Measurements from ENCODE around the gene COBL. TPM values are rescaled to one million over a fixed set of nuclear protein-coding genes. Genes with fewer than 3 reads are reported as not detected.

COBL gene
- total and polyA plus RNA-seq, 2 of the 4 experiments (the other 2 are of a cell fraction) = under 0.01 TPM; not detected in 1

DNA sequence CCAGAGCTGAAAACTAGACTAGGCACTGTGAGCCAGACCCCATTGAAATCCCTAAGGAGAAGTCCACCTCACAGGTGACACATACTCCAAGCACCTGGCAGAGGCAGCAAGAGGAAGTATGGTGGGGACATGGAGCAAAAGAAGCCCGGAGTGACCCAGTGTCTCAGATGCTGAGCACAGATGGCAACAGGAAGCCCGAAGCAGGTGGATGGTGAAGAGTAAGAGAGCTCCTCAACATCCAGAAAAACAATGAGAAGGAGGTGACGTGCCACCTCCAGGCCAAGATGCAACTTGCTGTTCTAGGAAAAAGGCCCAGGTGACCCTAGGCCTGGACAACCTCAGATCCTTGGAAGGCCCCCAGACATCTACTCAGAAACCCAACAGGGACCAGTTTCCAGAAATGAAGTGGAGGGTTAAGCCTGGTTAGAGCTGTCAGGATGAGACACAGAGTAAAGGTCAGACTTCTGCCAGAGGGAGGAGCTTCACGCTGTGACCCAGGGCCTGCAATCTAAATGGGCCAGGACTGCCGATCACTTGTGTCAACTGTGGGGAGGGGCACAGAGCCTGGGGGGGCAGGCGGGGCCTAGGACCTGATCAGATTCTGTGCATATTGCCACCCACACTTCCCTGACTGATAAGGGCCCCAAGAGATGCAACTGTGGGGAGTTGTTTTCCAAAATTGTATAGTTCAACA is 2.4 kb upstream of the COBL start:
- no peak overlapping the region for H2BK15ac ChIP-seq (ENCODE audit: low read depth, low read length)

More for the DNA sequence above, 2.4 kb upstream of the COBL start:
- no peak overlapping the region for H4K5ac ChIP-seq (ENCODE audit: low read depth, low read length)
- no peak for ATAC-seq (ENCODE audit: low read depth)
- H3K27ac ChIP-seq (ENCODE audit: insufficient read depth, low read length) = no peak overlapping the region
- WGBS, 2 experiments (ENCODE audit: extremely low coverage in 2 of 2, insufficient read length in 1 of 2) = no CpG with 5 or more reads among the region's 6 CpGs
- H3K9ac ChIP-seq (ENCODE audit: low read depth, low read length) = no peak overlapping the region
- no peak overlapping the region for H2AK5ac ChIP-seq (ENCODE audit: low read depth, low read length)
- ChIA-PET CTCF (no interaction called here), POLR2A (ENCODE audit: unreplicated experiment) (no interaction called here)
- no peak overlapping the region for H3K4me3 ChIP-seq (ENCODE audit: insufficient read depth, low read depth, low read length)
- no peaks in the 10 kb centered on the region for H3K9me3 ChIP-seq (ENCODE audit: control insufficient read depth, insufficient read depth, low read length)
- no peak overlapping the region for H2AK9ac ChIP-seq (replicated peaks; ENCODE audit: low read depth, low read length, poor library complexity)
- DNase-seq = no peak
- intact Hi-C loops (cut with micrococcal nuclease) = no loop called here
- H3K36me3 ChIP-seq (ENCODE audit: control insufficient read depth, insufficient read depth, low read length) = no peaks in the 10 kb centered on the region
- TF ChIP-seq BHLHE40 (IDR thresholded peaks at IDR 0.05; ENCODE audit: low read depth, low read length) (no peak), RAD21 (IDR thresholded peaks at IDR 0.05; ENCODE audit: low read length) (no peak), ELK1 (IDR thresholded peaks at IDR 0.05; ENCODE audit: borderline replicate concordance, low read depth, low read length) (no peak), RCOR1 (IDR thresholded peaks at IDR 0.05; ENCODE audit: insufficient replicate concordance, low read length) (no peak), FOS (IDR thresholded peaks at IDR 0.05; ENCODE audit: low read depth, low read length) (no peak), SMC3 (IDR thresholded peaks at IDR 0.05; ENCODE audit: low read depth, low read length) (no peak), MXI1 (IDR thresholded peaks at IDR 0.05; ENCODE audit: borderline replicate concordance, low read depth, low read length) (no peak), POLR2A (IDR thresholded peaks at IDR 0.05; ENCODE audit: low read depth, low read length) (no peak), NFE2L2 (IDR thresholded peaks at IDR 0.05; ENCODE audit: low read depth, low read length) (no peak), USF2 (IDR thresholded peaks at IDR 0.05; ENCODE audit: low read depth, low read length) (no peak), MAZ (IDR thresholded peaks at IDR 0.05; ENCODE audit: borderline replicate concordance, low read depth, low read length) (no peak), CHD1 (IDR thresholded peaks at IDR 0.05; ENCODE audit: low read depth, low read length) (no peak)
- TF ChIP-seq, protein P1, sequence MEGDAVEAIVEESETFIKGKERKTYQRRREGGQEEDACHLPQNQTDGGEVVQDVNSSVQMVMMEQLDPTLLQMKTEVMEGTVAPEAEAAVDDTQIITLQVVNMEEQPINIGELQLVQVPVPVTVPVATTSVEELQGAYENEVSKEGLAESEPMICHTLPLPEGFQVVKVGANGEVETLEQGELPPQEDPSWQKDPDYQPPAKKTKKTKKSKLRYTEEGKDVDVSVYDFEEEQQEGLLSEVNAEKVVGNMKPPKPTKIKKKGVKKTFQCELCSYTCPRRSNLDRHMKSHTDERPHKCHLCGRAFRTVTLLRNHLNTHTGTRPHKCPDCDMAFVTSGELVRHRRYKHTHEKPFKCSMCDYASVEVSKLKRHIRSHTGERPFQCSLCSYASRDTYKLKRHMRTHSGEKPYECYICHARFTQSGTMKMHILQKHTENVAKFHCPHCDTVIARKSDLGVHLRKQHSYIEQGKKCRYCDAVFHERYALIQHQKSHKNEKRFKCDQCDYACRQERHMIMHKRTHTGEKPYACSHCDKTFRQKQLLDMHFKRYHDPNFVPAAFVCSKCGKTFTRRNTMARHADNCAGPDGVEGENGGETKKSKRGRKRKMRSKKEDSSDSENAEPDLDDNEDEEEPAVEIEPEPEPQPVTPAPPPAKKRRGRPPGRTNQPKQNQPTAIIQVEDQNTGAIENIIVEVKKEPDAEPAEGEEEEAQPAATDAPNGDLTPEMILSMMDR (conservative IDR thresholded peaks at IDR 0.05; ENCODE audit: low read depth, low read length) = no peak
- H3K18ac ChIP-seq (ENCODE audit: low read depth, low read length) = no peak overlapping the region
- no peak overlapping the region for H2BK20ac ChIP-seq (ENCODE audit: low read depth, low read length)
- H3K4ac ChIP-seq (ENCODE audit: low read depth, low read length) = no peak overlapping the region
- H3K4me1 ChIP-seq (ENCODE audit: control insufficient read depth, insufficient read depth, low read length) = no peaks in the 10 kb centered on the region
- no peaks in the 10 kb centered on the region for H4K20me1 ChIP-seq (ENCODE audit: insufficient read depth, low read length)
- BruUV-seq (replicated peaks) = no TSS peak
- no peak overlapping the region for H3K14ac ChIP-seq (replicated peaks; ENCODE audit: low read depth, low read length)
- H2BK5ac ChIP-seq (ENCODE audit: low read depth, low read length, poor library complexity, severe bottlenecking) = no peak overlapping the region
- H4K8ac ChIP-seq (ENCODE audit: low read depth in 2 of 2, low read length in 2 of 2) = no peak overlapping the region
- in situ Hi-C loops (cut with MboI; ENCODE audit: low sequenced_read_pairs) = no loop called here
- no peak overlapping the region for H2AFZ ChIP-seq (replicated peaks; ENCODE audit: low read length, poor library complexity)
- H3K23ac ChIP-seq (ENCODE audit: low read depth, low read length) = no peak overlapping the region
- no peaks in the 10 kb centered on the region for H3K79me1 ChIP-seq (ENCODE audit: low read depth in 1 of 2, low read length in 2 of 2)
- H3K56ac ChIP-seq (ENCODE audit: extremely low read depth, insufficient read depth, low read length) = no peak overlapping the region
- H2BK120ac ChIP-seq (ENCODE audit: low read depth, low read length) = no peak overlapping the region
- no peak overlapping the region for H4K91ac ChIP-seq (ENCODE audit: insufficient read depth, low read depth, low read length)
- no peaks in the 10 kb centered on the region for H3K9me1 ChIP-seq (ENCODE audit: insufficient read depth, low read length)
- peaks cover 18% of the 10 kb centered on the region for H3K27me3 ChIP-seq (ENCODE audit: control insufficient read depth, insufficient read depth, low read length)
- no peak overlapping the region for H3K4me2 ChIP-seq (ENCODE audit: low read depth, low read length)
- dilution Hi-C loops (cut with HindIII; ENCODE audit: low sequenced_read_pairs, unreplicated experiment) = no loop called here

Data from IMR-90 (cell line).